ENCODE results near the gene WTAP.

WTAP gene

GRCh38 chr6:159760602-159761057, 33.3 kb downstream of the WTAP start:
- peaks cover 41% of the 10 kb centered on the region for H3K36me3 Mint-ChIP-seq
- H3K27ac Mint-ChIP-seq = peak overlapping the region; percentile 98
- H3K27me3 Mint-ChIP-seq = no peaks in the 10 kb centered on the region
- H3K9me3 Mint-ChIP-seq = no peaks in the 10 kb centered on the region
- H3K4me3 Mint-ChIP-seq = peak overlapping the region; percentile 96
- peaks cover 25% of the 10 kb centered on the region for H3K4me1 Mint-ChIP-seq
- no peak for ATAC-seq

GRCh38 chr6:159761129-159761872, 34.0 kb downstream of the WTAP start:
- H3K4me3 Mint-ChIP-seq = peak overlapping the region; percentile 96
- peak; percentile 1 for ATAC-seq
- no peaks in the 10 kb centered on the region for H3K27me3 Mint-ChIP-seq
- H3K36me3 Mint-ChIP-seq = peaks cover 36% of the 10 kb centered on the region
- peak overlapping the region; percentile 98 for H3K27ac Mint-ChIP-seq
- peaks cover 26% of the 10 kb centered on the region for H3K4me1 Mint-ChIP-seq
- H3K9me3 Mint-ChIP-seq = no peaks in the 10 kb centered on the region

GRCh38 chr6:159761873-159762680, 34.8 kb downstream of the WTAP start, which contains the start of gene ACAT2:
Gene ACAT2, plus strand, starts transcription at chr6:159762045. Its CDS starts 43 bp downstream, at chr6:159762088.
- peaks cover 30% of the 10 kb centered on the region for H3K4me1 Mint-ChIP-seq
- no peaks in the 10 kb centered on the region for H3K27me3 Mint-ChIP-seq
- H3K27ac Mint-ChIP-seq = peak within 1 kb of the TSS; percentile 98
- no peaks in the 10 kb centered on the region for H3K9me3 Mint-ChIP-seq
- ATAC-seq = peak; percentile 99
- peaks cover 39% of the 10 kb centered on the region for H3K36me3 Mint-ChIP-seq
- H3K4me3 Mint-ChIP-seq = peak within 1 kb of the TSS; percentile 96

- Mint-ChIP-seq H3K36me3 (peaks cover 37% of the 10 kb centered on the region), H3K9me3 (no peaks in the 10 kb centered on the region), H3K27ac (peak overlapping the region; percentile 98), H3K4me1 (peaks cover 30% of the 10 kb centered on the region), H3K4me3 (peak overlapping the region; percentile 96), H3K27me3 (no peaks in the 10 kb centered on the region)
- ATAC-seq = peak; percentile 28
Observed at GRCh38 chr6:159762681-159763293, 35.5 kb downstream of the WTAP start.

- ATAC-seq = no peak
- H3K27me3 Mint-ChIP-seq = no peaks in the 10 kb centered on the region
- peaks cover 13% of the 10 kb centered on the region for H3K4me1 Mint-ChIP-seq
- H3K4me3 Mint-ChIP-seq = no peak overlapping the region
- H3K36me3 Mint-ChIP-seq = peaks cover 69% of the 10 kb centered on the region
- H3K27ac Mint-ChIP-seq = peak overlapping the region; percentile 37
- no peaks in the 10 kb centered on the region for H3K9me3 Mint-ChIP-seq
Observed at GRCh38 chr6:159766906-159767305, 39.6 kb downstream of the WTAP start.

GRCh38 chr6:159769470-159769869, 42.2 kb downstream of the WTAP start:
- peaks cover 5% of the 10 kb centered on the region for H3K4me1 Mint-ChIP-seq
- peaks cover 70% of the 10 kb centered on the region for H3K36me3 Mint-ChIP-seq
- no peaks in the 10 kb centered on the region for H3K27me3 Mint-ChIP-seq
- H3K27ac Mint-ChIP-seq = no peak overlapping the region
- no peak for ATAC-seq
- no peak overlapping the region for H3K4me3 Mint-ChIP-seq
- H3K9me3 Mint-ChIP-seq = no peaks in the 10 kb centered on the region

- Mint-ChIP-seq H3K27ac (no peak overlapping the region), H3K27me3 (no peaks in the 10 kb centered on the region), H3K36me3 (peaks cover 77% of the 10 kb centered on the region), H3K9me3 (no peaks in the 10 kb centered on the region), H3K4me1 (no peaks in the 10 kb centered on the region), H3K4me3 (no peak overlapping the region)
- ATAC-seq = no peak
Observed at GRCh38 chr6:159772196-159772595, 44.9 kb downstream of the WTAP start.

GRCh38 chr6:159777240-159777904, 50.1 kb downstream of the WTAP start:
- ATAC-seq = no peak
- no peaks in the 10 kb centered on the region for H3K27me3 Mint-ChIP-seq
- peaks cover 6% of the 10 kb centered on the region for H3K4me1 Mint-ChIP-seq
- no peak overlapping the region for H3K27ac Mint-ChIP-seq
- no peaks in the 10 kb centered on the region for H3K9me3 Mint-ChIP-seq
- peaks cover 68% of the 10 kb centered on the region for H3K36me3 Mint-ChIP-seq
- no peak overlapping the region for H3K4me3 Mint-ChIP-seq

GRCh38 chr6:159778131-159778530, 50.8 kb downstream of the WTAP start:
- no peak overlapping the region for H3K27ac Mint-ChIP-seq
- no peaks in the 10 kb centered on the region for H3K9me3 Mint-ChIP-seq
- H3K27me3 Mint-ChIP-seq = no peaks in the 10 kb centered on the region
- H3K36me3 Mint-ChIP-seq = peaks cover 74% of the 10 kb centered on the region
- ATAC-seq = no peak
- H3K4me3 Mint-ChIP-seq = no peak overlapping the region
- peaks cover 13% of the 10 kb centered on the region for H3K4me1 Mint-ChIP-seq

GRCh38 chr6:159778542-159779103, 51.3 kb downstream of the WTAP start:
- Mint-ChIP-seq H3K9me3 (no peaks in the 10 kb centered on the region), H3K27ac (no peak overlapping the region), H3K27me3 (no peaks in the 10 kb centered on the region), H3K4me3 (no peak overlapping the region), H3K4me1 (peaks cover 14% of the 10 kb centered on the region), H3K36me3 (peaks cover 75% of the 10 kb centered on the region)
- ATAC-seq = no peak

GRCh38 chr6:159788276-159788675, 61.0 kb downstream of the WTAP start:
- peak overlapping the region; percentile 80 for H3K27ac Mint-ChIP-seq
- ATAC-seq = no peak

GRCh38 chr6:159788753-159789376, 61.6 kb downstream of the WTAP start:
- Mint-ChIP-seq H3K27ac (peak overlapping the region; percentile 80), H3K27me3 (no peaks in the 10 kb centered on the region), H3K36me3 (peaks cover 41% of the 10 kb centered on the region), H3K9me3 (no peaks in the 10 kb centered on the region), H3K4me1 (peaks cover 51% of the 10 kb centered on the region), H3K4me3 (peak overlapping the region; percentile 94)
- ATAC-seq = peak; percentile 2

More at GRCh38 chr6:159788276-159788675, 61.0 kb downstream of the WTAP start:
- peaks cover 51% of the 10 kb centered on the region for H3K4me1 Mint-ChIP-seq
- H3K4me3 Mint-ChIP-seq = peak overlapping the region; percentile 94
- H3K27me3 Mint-ChIP-seq = no peaks in the 10 kb centered on the region
- H3K9me3 Mint-ChIP-seq = no peaks in the 10 kb centered on the region
- H3K36me3 Mint-ChIP-seq = peaks cover 41% of the 10 kb centered on the region

GRCh38 chr6:159789377-159790148, 62.3 kb downstream of the WTAP start, which contains the start of gene TCP1:
Gene TCP1, minus strand, starts transcription at chr6:159789602. Its CDS starts 134 bp downstream, at chr6:159789468.
- ATAC-seq = peak; percentile 93
- Mint-ChIP-seq H3K27me3 (no peaks in the 10 kb centered on the region), H3K4me1 (peaks cover 52% of the 10 kb centered on the region), H3K9me3 (no peaks in the 10 kb centered on the region), H3K36me3 (peaks cover 40% of the 10 kb centered on the region), H3K27ac (peak within 1 kb of the TSS; percentile 80), H3K4me3 (peak within 1 kb of the TSS; percentile 94)

Data from stimulated activated memory B cell treated with anti-CD40 and anti-IgM and Interleukin-4, amounts not matched to agents 10 μg/mL and 1 μg/mL and 100 μg/mL, for 72 hours (primary cell).